GM13976 (cell line): Measurements from ENCODE around the gene HELT.

ENCODE experiments used
- DNase-seq: peaks from one replicate; pipeline ENCODE4 v3.0.0; 2012; ENCODE audit warnings: low spot score
- CTCF ChIP-seq: IDR thresholded peaks from 2 replicates; pipeline ENCODE4 v1.5.1; 2012; ENCODE audit warnings: borderline replicate concordance, mild to moderate bottlenecking; ENCODE audit not compliant: insufficient read depth; ENCODE audit errors: extremely low read depth, missing control alignments, control extremely low read depth
- in situ Hi-C: fragments of 300-500 bp; cut with MboI; formaldehyde crosslinking; loops from one replicate; pipeline ENCODE4 v1.12.0; 2022; ENCODE audit warnings: low sequenced_read_pairs, mixed read lengths, inconsistent platforms; ENCODE audit not compliant: unreplicated experiment

HELT gene

GRCh38 chr4:185003596-185004351 lies 14.5 kb upstream of the HELT start:
- TF ChIP-seq CTCF = no peak
- in situ Hi-C loops = no loop called here
- DNase-seq = no peak

- no peak for TF ChIP-seq CTCF
- in situ Hi-C loops = no loop called here
- DNase-seq = no peak
These were observed 13.6 kb upstream of the HELT start for GRCh38 chr4:185004562-185005218.

DNA sequence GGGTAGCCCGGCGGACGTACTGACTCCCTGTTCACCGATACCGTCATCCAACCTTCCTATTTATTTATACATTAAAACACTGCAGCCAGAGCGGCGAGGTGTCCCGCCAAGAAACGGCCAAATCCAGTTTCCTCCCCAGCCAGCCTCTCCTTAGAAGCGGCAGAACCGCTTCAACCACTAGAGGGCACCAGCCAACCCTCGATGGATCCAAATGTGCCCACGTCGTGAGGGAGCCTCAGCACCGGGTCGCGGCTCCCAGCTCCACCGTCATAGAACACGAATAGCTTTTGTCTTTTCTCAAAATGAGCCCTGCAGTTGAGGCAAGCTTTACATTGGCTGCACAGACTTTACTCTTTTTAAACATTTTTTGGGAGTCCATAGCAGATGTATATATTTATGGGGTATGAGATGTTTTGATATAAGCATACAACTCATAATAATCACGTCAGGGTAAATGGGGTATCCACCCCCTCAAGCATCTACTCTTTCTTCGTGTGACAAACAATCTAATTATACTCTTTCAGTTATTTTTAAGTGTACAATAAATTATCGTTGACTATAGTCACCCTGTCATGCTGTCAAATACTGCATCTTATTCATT lies 13.0 kb upstream of the HELT start:
- in situ Hi-C loops = no loop called here
- DNase-seq = peak; percentile 89
- TF ChIP-seq CTCF = peak; percentile 92

- no peak for TF ChIP-seq CTCF
- in situ Hi-C loops = no loop called here
- no peak for DNase-seq
These were observed 6.9 kb upstream of the HELT start for GRCh38 chr4:185011408-185011807.

- in situ Hi-C loops = no loop called here
- TF ChIP-seq CTCF = no peak
- DNase-seq = no peak
These were observed 4.7 kb upstream of the HELT start for GRCh38 chr4:185013417-185014125.

DNA sequence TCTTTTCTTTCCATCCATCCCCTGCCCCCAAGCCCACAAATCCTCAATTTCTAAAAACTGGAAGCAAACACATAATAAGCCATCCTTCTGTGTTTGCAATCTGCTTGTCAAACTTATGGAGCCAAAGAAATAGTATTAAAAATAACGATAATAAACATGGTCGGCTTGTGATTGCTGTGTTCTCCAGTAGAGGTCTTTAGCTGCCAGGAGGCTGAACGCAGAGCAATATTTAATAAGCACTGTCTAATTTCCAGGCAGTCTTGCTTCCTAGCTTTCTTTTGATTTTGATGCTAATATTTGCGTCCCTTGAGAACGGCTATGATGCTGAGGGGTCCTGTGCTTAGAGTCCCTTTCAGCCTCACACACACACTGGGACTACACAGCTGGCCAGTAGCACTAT lies 3.2 kb upstream of the HELT start:
- in situ Hi-C loops = no loop called here
- TF ChIP-seq CTCF = no peak
- no peak for DNase-seq
